ENCODE data around the gene COBL.

COBL gene

GRCh38 chr7:51210766-51211165 lies 105.8 kb downstream of the COBL start:
- TF ChIP-seq POLR2AphosphoS5 (IDR thresholded peaks at IDR 0.05; ENCODE audit: low read depth, low read length) (no peak), FOXP2 (optimal IDR thresholded peaks at IDR 0.05; ENCODE audit: borderline replicate concordance, extremely low read depth, extremely low read length, insufficient read depth) (no peak), REST (IDR thresholded peaks at IDR 0.05; ENCODE audit: insufficient read depth in 1 of 2, low read depth in 2 of 2, low read length in 2 of 2) (no peak), TAF1 (IDR thresholded peaks at IDR 0.05; ENCODE audit: borderline replicate concordance, insufficient read depth, low read length) (no peak)

DNA sequence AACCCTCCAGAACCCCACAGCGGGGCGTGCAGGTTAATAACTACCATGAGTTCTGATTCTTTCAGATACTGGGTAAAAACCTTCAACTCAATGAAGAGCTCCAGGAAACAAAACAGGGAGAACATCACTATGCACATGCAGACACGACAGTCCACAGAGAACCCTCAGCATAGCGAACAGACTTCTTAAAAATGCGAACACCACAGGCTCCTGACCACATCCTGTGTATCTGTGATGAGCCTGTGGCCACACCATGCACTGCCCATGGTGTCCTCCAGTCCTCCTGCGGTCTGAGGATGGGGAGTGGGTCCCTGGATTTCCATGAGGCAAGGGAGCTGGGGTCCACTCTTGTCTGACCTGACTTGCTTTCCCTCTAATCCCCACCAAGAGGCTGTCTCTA lies 107.2 kb downstream of the COBL start:
- TF ChIP-seq TAF1 (IDR thresholded peaks at IDR 0.05; ENCODE audit: borderline replicate concordance, insufficient read depth, low read length) (no peak), POLR2AphosphoS5 (IDR thresholded peaks at IDR 0.05; ENCODE audit: low read depth, low read length) (no peak)

DNA sequence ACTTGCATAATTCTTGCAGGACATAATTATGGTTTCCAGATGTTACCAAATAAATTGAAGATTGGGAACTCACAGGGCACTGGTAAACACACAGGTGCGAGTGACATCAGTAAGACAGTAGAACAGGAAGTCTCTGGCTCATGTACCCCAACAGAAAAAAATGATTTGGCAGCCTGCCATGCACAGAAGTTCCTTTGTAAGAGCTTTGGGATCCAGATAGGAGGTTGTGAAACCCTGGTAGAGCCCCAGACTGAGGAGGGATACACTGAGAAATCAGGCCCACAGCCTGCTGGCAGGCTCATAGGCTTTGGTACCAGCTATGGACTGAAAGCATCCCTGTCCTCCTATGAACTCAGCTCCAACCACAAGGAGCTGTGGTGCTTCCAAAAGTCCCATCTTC lies 118.0 kb downstream of the COBL start:
- no peak for TF ChIP-seq SIN3A (IDR thresholded peaks at IDR 0.05; ENCODE audit: borderline replicate concordance, insufficient read depth, low read length)
- TF ChIP-seq TAF1 (IDR thresholded peaks at IDR 0.05; ENCODE audit: borderline replicate concordance, insufficient read depth, low read length) = no peak
- TF ChIP-seq POLR2AphosphoS5 (IDR thresholded peaks at IDR 0.05; ENCODE audit: low read depth, low read length) = no peak
- TF ChIP-seq FOXP2 (optimal IDR thresholded peaks at IDR 0.05; ENCODE audit: borderline replicate concordance, extremely low read depth, extremely low read length, insufficient read depth) = no peak
- no peak for TF ChIP-seq REST (IDR thresholded peaks at IDR 0.05; ENCODE audit: insufficient read depth in 1 of 2, low read depth in 2 of 2, low read length in 2 of 2)

- TF ChIP-seq REST (IDR thresholded peaks at IDR 0.05; ENCODE audit: insufficient read depth in 1 of 2, low read depth in 2 of 2, low read length in 2 of 2) (no peak), FOXP2 (optimal IDR thresholded peaks at IDR 0.05; ENCODE audit: borderline replicate concordance, extremely low read depth, extremely low read length, insufficient read depth) (no peak), TAF1 (IDR thresholded peaks at IDR 0.05; ENCODE audit: borderline replicate concordance, insufficient read depth, low read length) (no peak), SIN3A (IDR thresholded peaks at IDR 0.05; ENCODE audit: borderline replicate concordance, insufficient read depth, low read length) (no peak), POLR2AphosphoS5 (IDR thresholded peaks at IDR 0.05; ENCODE audit: low read depth, low read length) (no peak)
Measured at GRCh38 chr7:51190969-51191368, 125.6 kb downstream of the COBL start.

DNA sequence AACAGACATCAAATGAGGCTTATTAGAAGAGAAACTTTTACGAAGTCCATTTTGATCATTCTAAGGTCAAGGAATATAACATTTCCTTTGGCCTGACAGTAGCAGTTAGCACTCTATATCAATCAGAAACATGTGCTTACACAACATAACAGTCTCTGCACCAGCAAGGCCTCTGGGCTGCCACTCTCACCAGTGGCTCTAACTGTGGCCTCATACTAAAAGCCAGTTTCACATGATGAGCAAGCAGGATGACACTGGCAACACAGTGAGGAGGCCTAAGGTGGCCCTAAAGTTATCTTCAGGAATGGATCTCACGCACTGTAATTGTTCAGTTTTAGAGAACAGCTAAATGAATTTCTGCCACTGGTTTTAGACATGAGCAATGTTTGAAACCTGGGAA lies 126.8 kb downstream of the COBL start:
- TF ChIP-seq REST (IDR thresholded peaks at IDR 0.05; ENCODE audit: insufficient read depth in 1 of 2, low read depth in 2 of 2, low read length in 2 of 2) = no peak
- TF ChIP-seq FOXP2 (optimal IDR thresholded peaks at IDR 0.05; ENCODE audit: borderline replicate concordance, extremely low read depth, extremely low read length, insufficient read depth) = no peak
- TF ChIP-seq SIN3A (IDR thresholded peaks at IDR 0.05; ENCODE audit: borderline replicate concordance, insufficient read depth, low read length) = no peak
- TF ChIP-seq POLR2AphosphoS5 (IDR thresholded peaks at IDR 0.05; ENCODE audit: low read depth, low read length) = no peak

Data from PFSK-1 (cell line).